HEK293 (cell line): ENCODE measurements around the gene DMC1.

Experiments
- GLIS2 ChIP-seq: fragments of 450-650 bp; formaldehyde crosslinking; IDR thresholded peaks from 2 replicates; pipeline ENCODE4 v1.5.1; 2016; ENCODE audit warnings: missing biosample characterization, missing genetic modification characterization
- MYNN ChIP-seq: fragments of 450-650 bp; formaldehyde crosslinking; IDR thresholded peaks from 2 replicates; pipeline ENCODE4 v1.5.1; 2016; ENCODE audit warnings: missing biosample characterization, missing genetic modification characterization, borderline replicate concordance
- ZBTB20 ChIP-seq: fragments of 450-650 bp; formaldehyde crosslinking; IDR thresholded peaks from 2 replicates; pipeline ENCODE4 v1.5.1; 2016; ENCODE audit warnings: missing biosample characterization, missing genetic modification characterization
- ZNF146 ChIP-seq: fragments of 450-650 bp; formaldehyde crosslinking; IDR thresholded peaks from 2 replicates; pipeline ENCODE4 v1.5.1; 2016; ENCODE audit warnings: missing biosample characterization, missing genetic modification characterization
- ZNF202 ChIP-seq: fragments of 450-650 bp; formaldehyde crosslinking; IDR thresholded peaks from 2 replicates; pipeline ENCODE4 v1.5.1; 2016; ENCODE audit warnings: missing biosample characterization, missing genetic modification characterization, borderline replicate concordance
- ZNF214 ChIP-seq: fragments of 450-650 bp; formaldehyde crosslinking; IDR thresholded peaks from 2 replicates; pipeline ENCODE4 v1.5.1; 2017; ENCODE audit warnings: missing biosample characterization, mild to moderate bottlenecking, missing genetic modification characterization, borderline replicate concordance
- ZNF221 ChIP-seq: fragments of 450-650 bp; formaldehyde crosslinking; IDR thresholded peaks from 2 replicates; pipeline ENCODE4 v1.5.1; 2017; ENCODE audit warnings: missing biosample characterization, missing genetic modification characterization, borderline replicate concordance
- ZNF266 ChIP-seq: fragments of 450-650 bp; formaldehyde crosslinking; IDR thresholded peaks from 2 replicates; pipeline ENCODE4 v1.5.1; 2016; ENCODE audit warnings: missing biosample characterization, missing genetic modification characterization, low read depth
- ZNF510 ChIP-seq: fragments of 450-650 bp; formaldehyde crosslinking; IDR thresholded peaks from 2 replicates; pipeline ENCODE4 v1.5.1; 2018; ENCODE audit warnings: mild to moderate bottlenecking, missing genetic modification characterization, missing biosample characterization; ENCODE audit not compliant: insufficient replicate concordance
- ZNF521 ChIP-seq: fragments of 450-650 bp; formaldehyde crosslinking; IDR thresholded peaks from 2 replicates; pipeline ENCODE4 v1.5.1; 2017; ENCODE audit warnings: missing biosample characterization, mild to moderate bottlenecking, missing genetic modification characterization
- ZNF529 ChIP-seq: fragments of 450-650 bp; formaldehyde crosslinking; IDR thresholded peaks from 2 replicates; pipeline ENCODE4 v1.5.1; 2017; ENCODE audit warnings: missing genetic modification characterization, missing biosample characterization; ENCODE audit not compliant: insufficient replicate concordance
- ZNF549 ChIP-seq: fragments of 450-650 bp; IDR thresholded peaks from 2 replicates; pipeline ENCODE4 v1.5.1; 2018; ENCODE audit warnings: missing biosample characterization, missing genetic modification characterization, mild to moderate bottlenecking, inconsistent platforms, moderate library complexity
- ZNF560 ChIP-seq: fragments of 450-650 bp; formaldehyde crosslinking; IDR thresholded peaks from 2 replicates; pipeline ENCODE4 v1.5.1; 2017; ENCODE audit warnings: missing biosample characterization, missing genetic modification characterization, borderline replicate concordance
- ZNF610 ChIP-seq: fragments of 450-650 bp; formaldehyde crosslinking; IDR thresholded peaks from 2 replicates; pipeline ENCODE4 v1.5.1; 2016; ENCODE audit warnings: missing biosample characterization, missing genetic modification characterization, borderline replicate concordance
- ZNF670 ChIP-seq: fragments of 450-650 bp; formaldehyde crosslinking; IDR thresholded peaks from 2 replicates; pipeline ENCODE4 v1.5.1; 2016; ENCODE audit warnings: missing biosample characterization, missing genetic modification characterization, low read depth
- ZNF837 ChIP-seq: fragments of 450-650 bp; formaldehyde crosslinking; IDR thresholded peaks from 2 replicates; pipeline ENCODE4 v1.5.1; 2016; ENCODE audit warnings: missing biosample characterization, missing genetic modification characterization
- TF ChIP-seq, protein P1 (sequence below): fragments of 450-650 bp; formaldehyde crosslinking; IDR thresholded peaks from 2 replicates; pipeline ENCODE4 v1.5.1; 2016; ENCODE audit warnings: missing biosample characterization, missing genetic modification characterization, borderline replicate concordance
- TF ChIP-seq, protein P2 (sequence below): fragments of 450-650 bp; formaldehyde crosslinking; IDR thresholded peaks from 2 replicates; pipeline ENCODE4 v1.5.0; 2017; ENCODE audit warnings: missing biosample characterization, missing genetic modification characterization, borderline replicate concordance
- TF ChIP-seq, protein P3 (sequence below): fragments of 450-650 bp; formaldehyde crosslinking; IDR thresholded peaks from 2 replicates; pipeline ENCODE4 v1.5.1; 2016; ENCODE audit warnings: missing biosample characterization, missing genetic modification characterization
- TF ChIP-seq, protein P4 (sequence below): fragments of 450-650 bp; formaldehyde crosslinking; IDR thresholded peaks from 2 replicates; pipeline ENCODE4 v1.5.1; 2016; ENCODE audit warnings: missing biosample characterization, missing genetic modification characterization
- TF ChIP-seq, protein P5 (sequence below): fragments of 450-650 bp; formaldehyde crosslinking; IDR thresholded peaks from 2 replicates; pipeline ENCODE4 v1.5.1; 2016; ENCODE audit warnings: missing biosample characterization, missing genetic modification characterization
- TF ChIP-seq, protein P6 (sequence below): IDR thresholded peaks from 2 replicates; pipeline ENCODE4 v1.6.1; 2011; ENCODE audit warnings: mild to moderate bottlenecking, low read depth, low read length, borderline replicate concordance

The DMC1 gene

DNA sequence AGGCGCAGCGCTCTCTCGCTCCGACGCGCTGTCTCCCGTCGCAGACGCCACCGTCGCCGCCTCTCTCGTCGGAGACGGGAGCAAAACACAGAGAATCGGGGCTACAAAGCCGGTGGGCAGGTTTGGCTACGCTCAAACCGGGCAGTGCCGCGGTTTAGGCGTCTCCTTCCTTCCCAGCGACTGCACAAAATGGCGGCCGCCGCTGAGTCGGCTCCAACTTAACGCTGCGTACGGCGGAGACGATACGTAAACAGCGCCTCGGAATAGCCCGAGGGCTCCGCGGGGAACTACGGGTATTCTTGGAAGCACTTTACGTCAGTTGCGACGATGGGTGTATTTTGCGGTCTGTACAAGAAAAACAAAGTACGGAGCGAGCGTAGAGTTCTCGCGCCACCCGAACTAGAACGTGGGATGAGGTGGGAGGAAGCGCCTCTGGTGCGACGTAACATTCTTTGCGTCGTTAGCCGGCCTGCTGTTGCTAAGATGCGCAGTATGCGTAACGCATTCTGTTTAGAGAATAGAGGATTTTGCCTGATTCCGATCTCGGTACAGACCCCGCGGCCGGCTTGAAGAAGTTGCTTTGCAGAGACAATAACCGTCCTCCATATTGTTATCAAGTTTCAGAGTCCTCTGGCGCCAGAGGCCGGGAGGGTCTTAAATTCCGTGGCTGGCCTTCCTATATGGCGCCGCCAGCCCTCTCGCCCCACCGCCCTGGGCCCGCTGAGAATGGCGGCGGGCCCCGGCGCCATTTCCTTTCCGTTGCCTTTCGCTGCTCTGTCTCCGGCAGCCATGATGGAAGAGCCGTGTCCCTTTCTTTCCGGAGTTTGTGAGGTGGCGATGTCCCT, 63.6 kb downstream of the DMC1 start, which contains the start of gene DDX17 (continued):
- TF ChIP-seq, protein P1, sequence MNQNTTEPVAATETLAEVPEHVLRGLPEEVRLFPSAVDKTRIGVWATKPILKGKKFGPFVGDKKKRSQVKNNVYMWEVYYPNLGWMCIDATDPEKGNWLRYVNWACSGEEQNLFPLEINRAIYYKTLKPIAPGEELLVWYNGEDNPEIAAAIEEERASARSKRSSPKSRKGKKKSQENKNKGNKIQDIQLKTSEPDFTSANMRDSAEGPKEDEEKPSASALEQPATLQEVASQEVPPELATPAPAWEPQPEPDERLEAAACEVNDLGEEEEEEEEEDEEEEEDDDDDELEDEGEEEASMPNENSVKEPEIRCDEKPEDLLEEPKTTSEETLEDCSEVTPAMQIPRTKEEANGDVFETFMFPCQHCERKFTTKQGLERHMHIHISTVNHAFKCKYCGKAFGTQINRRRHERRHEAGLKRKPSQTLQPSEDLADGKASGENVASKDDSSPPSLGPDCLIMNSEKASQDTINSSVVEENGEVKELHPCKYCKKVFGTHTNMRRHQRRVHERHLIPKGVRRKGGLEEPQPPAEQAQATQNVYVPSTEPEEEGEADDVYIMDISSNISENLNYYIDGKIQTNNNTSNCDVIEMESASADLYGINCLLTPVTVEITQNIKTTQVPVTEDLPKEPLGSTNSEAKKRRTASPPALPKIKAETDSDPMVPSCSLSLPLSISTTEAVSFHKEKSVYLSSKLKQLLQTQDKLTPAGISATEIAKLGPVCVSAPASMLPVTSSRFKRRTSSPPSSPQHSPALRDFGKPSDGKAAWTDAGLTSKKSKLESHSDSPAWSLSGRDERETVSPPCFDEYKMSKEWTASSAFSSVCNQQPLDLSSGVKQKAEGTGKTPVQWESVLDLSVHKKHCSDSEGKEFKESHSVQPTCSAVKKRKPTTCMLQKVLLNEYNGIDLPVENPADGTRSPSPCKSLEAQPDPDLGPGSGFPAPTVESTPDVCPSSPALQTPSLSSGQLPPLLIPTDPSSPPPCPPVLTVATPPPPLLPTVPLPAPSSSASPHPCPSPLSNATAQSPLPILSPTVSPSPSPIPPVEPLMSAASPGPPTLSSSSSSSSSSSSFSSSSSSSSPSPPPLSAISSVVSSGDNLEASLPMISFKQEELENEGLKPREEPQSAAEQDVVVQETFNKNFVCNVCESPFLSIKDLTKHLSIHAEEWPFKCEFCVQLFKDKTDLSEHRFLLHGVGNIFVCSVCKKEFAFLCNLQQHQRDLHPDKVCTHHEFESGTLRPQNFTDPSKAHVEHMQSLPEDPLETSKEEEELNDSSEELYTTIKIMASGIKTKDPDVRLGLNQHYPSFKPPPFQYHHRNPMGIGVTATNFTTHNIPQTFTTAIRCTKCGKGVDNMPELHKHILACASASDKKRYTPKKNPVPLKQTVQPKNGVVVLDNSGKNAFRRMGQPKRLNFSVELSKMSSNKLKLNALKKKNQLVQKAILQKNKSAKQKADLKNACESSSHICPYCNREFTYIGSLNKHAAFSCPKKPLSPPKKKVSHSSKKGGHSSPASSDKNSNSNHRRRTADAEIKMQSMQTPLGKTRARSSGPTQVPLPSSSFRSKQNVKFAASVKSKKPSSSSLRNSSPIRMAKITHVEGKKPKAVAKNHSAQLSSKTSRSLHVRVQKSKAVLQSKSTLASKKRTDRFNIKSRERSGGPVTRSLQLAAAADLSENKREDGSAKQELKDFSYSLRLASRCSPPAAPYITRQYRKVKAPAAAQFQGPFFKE = no peak
- TF ChIP-seq ZNF221 (tag by site-specific recombination) (no peak), GLIS2 (tag by site-specific recombination) (no peak), ZNF214 (tag by site-specific recombination) (no peak), MYNN (tag by site-specific recombination) (no peak), ZBTB20 (tag by site-specific recombination) (peak; percentile 54), ZNF510 (no peak), ZNF529 (tag by site-specific recombination) (no peak), ZNF837 (no peak), ZNF146 (tag by site-specific recombination) (0 out of 2 replicates have a peak, but pooled peaks have one; percentile 26), ZNF521 (tag by site-specific recombination) (no peak), ZNF560 (tag by site-specific recombination) (no peak), ZNF266 (tag by site-specific recombination) (no peak), ZNF202 (tag by site-specific recombination) (no peak), ZNF549 (no peak), ZNF670 (tag by site-specific recombination) (no peak), ZNF610 (tag by site-specific recombination) (no peak)
- TF ChIP-seq, protein P2, sequence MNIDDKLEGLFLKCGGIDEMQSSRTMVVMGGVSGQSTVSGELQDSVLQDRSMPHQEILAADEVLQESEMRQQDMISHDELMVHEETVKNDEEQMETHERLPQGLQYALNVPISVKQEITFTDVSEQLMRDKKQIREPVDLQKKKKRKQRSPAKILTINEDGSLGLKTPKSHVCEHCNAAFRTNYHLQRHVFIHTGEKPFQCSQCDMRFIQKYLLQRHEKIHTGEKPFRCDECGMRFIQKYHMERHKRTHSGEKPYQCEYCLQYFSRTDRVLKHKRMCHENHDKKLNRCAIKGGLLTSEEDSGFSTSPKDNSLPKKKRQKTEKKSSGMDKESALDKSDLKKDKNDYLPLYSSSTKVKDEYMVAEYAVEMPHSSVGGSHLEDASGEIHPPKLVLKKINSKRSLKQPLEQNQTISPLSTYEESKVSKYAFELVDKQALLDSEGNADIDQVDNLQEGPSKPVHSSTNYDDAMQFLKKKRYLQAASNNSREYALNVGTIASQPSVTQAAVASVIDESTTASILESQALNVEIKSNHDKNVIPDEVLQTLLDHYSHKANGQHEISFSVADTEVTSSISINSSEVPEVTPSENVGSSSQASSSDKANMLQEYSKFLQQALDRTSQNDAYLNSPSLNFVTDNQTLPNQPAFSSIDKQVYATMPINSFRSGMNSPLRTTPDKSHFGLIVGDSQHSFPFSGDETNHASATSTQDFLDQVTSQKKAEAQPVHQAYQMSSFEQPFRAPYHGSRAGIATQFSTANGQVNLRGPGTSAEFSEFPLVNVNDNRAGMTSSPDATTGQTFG = no peak
- TF ChIP-seq, protein P3, sequence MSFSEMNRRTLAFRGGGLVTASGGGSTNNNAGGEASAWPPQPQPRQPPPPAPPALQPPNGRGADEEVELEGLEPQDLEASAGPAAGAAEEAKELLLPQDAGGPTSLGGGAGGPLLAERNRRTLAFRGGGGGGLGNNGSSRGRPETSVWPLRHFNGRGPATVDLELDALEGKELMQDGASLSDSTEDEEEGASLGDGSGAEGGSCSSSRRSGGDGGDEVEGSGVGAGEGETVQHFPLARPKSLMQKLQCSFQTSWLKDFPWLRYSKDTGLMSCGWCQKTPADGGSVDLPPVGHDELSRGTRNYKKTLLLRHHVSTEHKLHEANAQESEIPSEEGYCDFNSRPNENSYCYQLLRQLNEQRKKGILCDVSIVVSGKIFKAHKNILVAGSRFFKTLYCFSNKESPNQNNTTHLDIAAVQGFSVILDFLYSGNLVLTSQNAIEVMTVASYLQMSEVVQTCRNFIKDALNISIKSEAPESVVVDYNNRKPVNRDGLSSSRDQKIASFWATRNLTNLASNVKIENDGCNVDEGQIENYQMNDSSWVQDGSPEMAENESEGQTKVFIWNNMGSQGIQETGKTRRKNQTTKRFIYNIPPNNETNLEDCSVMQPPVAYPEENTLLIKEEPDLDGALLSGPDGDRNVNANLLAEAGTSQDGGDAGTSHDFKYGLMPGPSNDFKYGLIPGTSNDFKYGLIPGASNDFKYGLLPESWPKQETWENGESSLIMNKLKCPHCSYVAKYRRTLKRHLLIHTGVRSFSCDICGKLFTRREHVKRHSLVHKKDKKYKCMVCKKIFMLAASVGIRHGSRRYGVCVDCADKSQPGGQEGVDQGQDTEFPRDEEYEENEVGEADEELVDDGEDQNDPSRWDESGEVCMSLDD (tag by site-specific recombination) = no peak
- TF ChIP-seq, protein P4, sequence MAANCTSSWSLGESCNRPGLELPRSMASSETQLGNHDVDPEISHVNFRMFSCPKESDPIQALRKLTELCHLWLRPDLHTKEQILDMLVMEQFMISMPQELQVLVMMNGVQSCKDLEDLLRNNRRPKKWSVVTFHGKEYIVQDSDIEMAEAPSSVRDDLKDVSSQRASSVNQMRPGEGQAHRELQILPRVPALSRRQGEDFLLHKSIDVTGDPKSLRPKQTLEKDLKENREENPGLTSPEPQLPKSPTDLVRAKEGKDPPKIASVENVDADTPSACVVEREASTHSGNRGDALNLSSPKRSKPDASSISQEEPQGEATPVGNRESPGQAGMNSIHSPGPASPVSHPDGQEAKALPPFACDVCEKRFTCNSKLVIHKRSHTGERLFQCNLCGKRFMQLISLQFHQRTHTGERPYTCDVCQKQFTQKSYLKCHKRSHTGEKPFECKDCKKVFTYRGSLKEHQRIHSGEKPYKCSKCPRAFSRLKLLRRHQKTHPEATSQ = no peak
- TF ChIP-seq, protein P5, sequence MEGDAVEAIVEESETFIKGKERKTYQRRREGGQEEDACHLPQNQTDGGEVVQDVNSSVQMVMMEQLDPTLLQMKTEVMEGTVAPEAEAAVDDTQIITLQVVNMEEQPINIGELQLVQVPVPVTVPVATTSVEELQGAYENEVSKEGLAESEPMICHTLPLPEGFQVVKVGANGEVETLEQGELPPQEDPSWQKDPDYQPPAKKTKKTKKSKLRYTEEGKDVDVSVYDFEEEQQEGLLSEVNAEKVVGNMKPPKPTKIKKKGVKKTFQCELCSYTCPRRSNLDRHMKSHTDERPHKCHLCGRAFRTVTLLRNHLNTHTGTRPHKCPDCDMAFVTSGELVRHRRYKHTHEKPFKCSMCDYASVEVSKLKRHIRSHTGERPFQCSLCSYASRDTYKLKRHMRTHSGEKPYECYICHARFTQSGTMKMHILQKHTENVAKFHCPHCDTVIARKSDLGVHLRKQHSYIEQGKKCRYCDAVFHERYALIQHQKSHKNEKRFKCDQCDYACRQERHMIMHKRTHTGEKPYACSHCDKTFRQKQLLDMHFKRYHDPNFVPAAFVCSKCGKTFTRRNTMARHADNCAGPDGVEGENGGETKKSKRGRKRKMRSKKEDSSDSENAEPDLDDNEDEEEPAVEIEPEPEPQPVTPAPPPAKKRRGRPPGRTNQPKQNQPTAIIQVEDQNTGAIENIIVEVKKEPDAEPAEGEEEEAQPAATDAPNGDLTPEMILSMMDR = 0 out of 2 replicates have a peak, but pooled peaks have one; percentile 30
- TF ChIP-seq, protein P6, sequence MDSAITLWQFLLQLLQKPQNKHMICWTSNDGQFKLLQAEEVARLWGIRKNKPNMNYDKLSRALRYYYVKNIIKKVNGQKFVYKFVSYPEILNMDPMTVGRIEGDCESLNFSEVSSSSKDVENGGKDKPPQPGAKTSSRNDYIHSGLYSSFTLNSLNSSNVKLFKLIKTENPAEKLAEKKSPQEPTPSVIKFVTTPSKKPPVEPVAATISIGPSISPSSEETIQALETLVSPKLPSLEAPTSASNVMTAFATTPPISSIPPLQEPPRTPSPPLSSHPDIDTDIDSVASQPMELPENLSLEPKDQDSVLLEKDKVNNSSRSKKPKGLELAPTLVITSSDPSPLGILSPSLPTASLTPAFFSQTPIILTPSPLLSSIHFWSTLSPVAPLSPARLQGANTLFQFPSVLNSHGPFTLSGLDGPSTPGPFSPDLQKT = no peak
